Parathyroid adenoma (tissue), 2 donors: Measurements from ENCODE around the gene TBC1D5.
"Not testable (repeated sequence)": the region's sequence is repeated elsewhere in the genome, so short reads cannot be mapped to it uniquely, and the experiment has no call there.

Experiments used
- H2AFZ ChIP-seq: fragments of 300-600 bp; sonication (generic); one replicate; pipeline ENCODE4 v1.7.0; 2017; ENCODE audit warnings: antibody characterized with exemption, mild to moderate bottlenecking
- H3K27ac ChIP-seq: fragments of 300-600 bp; sonication (generic); one replicate; pipeline ENCODE4 v1.7.0; 2017
- H3K27me3 ChIP-seq: fragments of 300-600 bp; sonication (generic); one replicate; pipeline ENCODE4 v1.7.0; 2017; ENCODE audit warnings: low read length; ENCODE audit not compliant: control insufficient read depth, insufficient read depth
- H3K36me3 ChIP-seq: fragments of 300-600 bp; sonication (generic); one replicate; pipeline ENCODE4 v1.7.0; 2017; ENCODE audit warnings: low read length; ENCODE audit not compliant: control insufficient read depth, insufficient read depth
- H3K4me1 ChIP-seq: fragments of 300-600 bp; sonication (generic); one replicate; pipeline ENCODE4 v1.7.0; 2017; ENCODE audit warnings: control low read depth
- H3K4me2 ChIP-seq: fragments of 300-600 bp; sonication (generic); one replicate; pipeline ENCODE4 v1.7.0; 2017; ENCODE audit warnings: low read length
- H3K4me3 ChIP-seq: fragments of 300-600 bp; sonication (generic); one replicate; pipeline ENCODE4 v1.7.0; 2017; ENCODE audit warnings: low read depth, low read length
- H3K79me2 ChIP-seq: fragments of 300-600 bp; sonication (generic); one replicate; pipeline ENCODE4 v1.7.0; 2017; ENCODE audit warnings: control low read depth
- H3K9ac ChIP-seq: fragments of 300-600 bp; sonication (generic); one replicate; pipeline ENCODE4 v1.7.0; 2017; ENCODE audit warnings: mild to moderate bottlenecking
- H3K9me3 ChIP-seq: fragments of 300-600 bp; sonication (generic); one replicate; pipeline ENCODE4 v1.7.0; 2017; ENCODE audit warnings: low read length; ENCODE audit not compliant: control insufficient read depth
- CTCF ChIP-seq: fragments of 300-600 bp; sonication (generic); IDR thresholded peaks from one replicate; pipeline ENCODE4 v1.7.0; 2017; ENCODE audit warnings: antibody characterized with exemption, mild to moderate bottlenecking
- donor health status: primary hyperparathyroidism.

The TBC1D5 gene

GRCh38 chr3:17730318-17730967 lies 12.0 kb downstream of the TBC1D5 start:
- Histone ChIP-seq H3K79me2 (peaks cover 45% of the 10 kb centered on the region), H3K9ac (no peak overlapping the region), H3K27ac (no peak overlapping the region), H3K36me3 (no peaks in the 10 kb centered on the region), H3K4me3 (no peak overlapping the region), H3K27me3 (no peaks in the 10 kb centered on the region), H3K9me3 (no peaks in the 10 kb centered on the region), H3K4me2 (no peak overlapping the region), H2AFZ (no peak overlapping the region), H3K4me1 (no peaks in the 10 kb centered on the region)
- TF ChIP-seq CTCF, result no peak

GRCh38 chr3:17726313-17726712 lies 16.1 kb downstream of the TBC1D5 start:
- Histone ChIP-seq H3K9ac (no peak overlapping the region), H3K4me1 (no peaks in the 10 kb centered on the region), H3K4me3 (no peak overlapping the region), H3K36me3 (no peaks in the 10 kb centered on the region), H3K4me2 (no peak overlapping the region), H3K9me3 (no peaks in the 10 kb centered on the region), H3K79me2 (peaks cover 39% of the 10 kb centered on the region), H3K27me3 (no peaks in the 10 kb centered on the region), H2AFZ (no peak overlapping the region), H3K27ac (no peak overlapping the region)
- TF ChIP-seq CTCF, result no peak

- H3K4me2 ChIP-seq, result not testable (repeated sequence)
Measured at GRCh38 chr3:17725844-17726243, 16.6 kb downstream of the TBC1D5 start.

GRCh38 chr3:17724948-17725347 lies 17.5 kb downstream of the TBC1D5 start:
- Histone ChIP-seq H3K27me3 (no peaks in the 10 kb centered on the region), H3K27ac (no peak overlapping the region), H3K4me3 (no peak overlapping the region), H2AFZ (no peak overlapping the region), H3K36me3 (no peaks in the 10 kb centered on the region), H3K9ac (no peak overlapping the region), H3K9me3 (no peaks in the 10 kb centered on the region), H3K4me2 (no peak overlapping the region), H3K4me1 (no peaks in the 10 kb centered on the region), H3K79me2 (peaks cover 36% of the 10 kb centered on the region)
- no peak for TF ChIP-seq CTCF

More at GRCh38 chr3:17725844-17726243, 16.6 kb downstream of the TBC1D5 start:
- not testable (repeated sequence) for H3K9ac ChIP-seq, H3K27ac ChIP-seq, H3K4me3 ChIP-seq, H3K9me3 ChIP-seq, H3K4me1 ChIP-seq, H3K36me3 ChIP-seq, H3K27me3 ChIP-seq, H2AFZ ChIP-seq
- H3K79me2 ChIP-seq, result peaks cover 39% of the 10 kb centered on the region

- Histone ChIP-seq H3K9me3 (no peaks in the 10 kb centered on the region), H3K27ac (no peak overlapping the region), H3K36me3 (no peaks in the 10 kb centered on the region), H3K4me2 (no peak overlapping the region), H3K9ac (no peak overlapping the region), H2AFZ (no peak overlapping the region), H3K4me3 (no peak overlapping the region), H3K79me2 (peaks cover 29% of the 10 kb centered on the region), H3K4me1 (no peaks in the 10 kb centered on the region), H3K27me3 (no peaks in the 10 kb centered on the region)
- TF ChIP-seq CTCF, result no peak
Measured at GRCh38 chr3:17724122-17724521, 18.3 kb downstream of the TBC1D5 start.
